CD4-positive, alpha-beta T cell treated with Interferon alpha-2 for 1 hour (primary cell): ENCODE results near the gene SORCS3.

ENCODE experiments used
- DNase-seq, 2 donors: peaks; one replicate each; pipeline ENCODE4 v3.0.0-alpha.2; 2020 to 2022

Gene SORCS3

DNA sequence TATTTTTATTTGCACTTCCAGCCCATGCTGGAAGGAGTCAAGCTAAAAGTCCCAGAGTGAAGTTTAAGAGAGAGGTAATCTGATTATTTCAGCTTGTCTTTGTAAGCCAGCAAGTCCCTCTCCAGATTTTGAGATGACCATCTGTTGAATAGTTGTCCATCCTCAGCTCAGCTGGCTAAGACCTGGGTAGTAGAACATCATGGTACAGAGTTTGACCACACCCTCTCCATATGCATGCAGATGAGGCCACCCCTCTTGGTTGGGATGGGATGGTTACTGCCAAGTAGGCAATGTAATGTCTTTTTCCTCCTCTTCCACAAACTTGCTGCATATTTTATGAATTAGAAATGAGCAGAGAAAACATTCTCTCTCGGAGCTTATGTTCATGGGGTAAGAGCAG lies 639.8 kb downstream of the SORCS3 start:
- DNase-seq = no peak

DNA sequence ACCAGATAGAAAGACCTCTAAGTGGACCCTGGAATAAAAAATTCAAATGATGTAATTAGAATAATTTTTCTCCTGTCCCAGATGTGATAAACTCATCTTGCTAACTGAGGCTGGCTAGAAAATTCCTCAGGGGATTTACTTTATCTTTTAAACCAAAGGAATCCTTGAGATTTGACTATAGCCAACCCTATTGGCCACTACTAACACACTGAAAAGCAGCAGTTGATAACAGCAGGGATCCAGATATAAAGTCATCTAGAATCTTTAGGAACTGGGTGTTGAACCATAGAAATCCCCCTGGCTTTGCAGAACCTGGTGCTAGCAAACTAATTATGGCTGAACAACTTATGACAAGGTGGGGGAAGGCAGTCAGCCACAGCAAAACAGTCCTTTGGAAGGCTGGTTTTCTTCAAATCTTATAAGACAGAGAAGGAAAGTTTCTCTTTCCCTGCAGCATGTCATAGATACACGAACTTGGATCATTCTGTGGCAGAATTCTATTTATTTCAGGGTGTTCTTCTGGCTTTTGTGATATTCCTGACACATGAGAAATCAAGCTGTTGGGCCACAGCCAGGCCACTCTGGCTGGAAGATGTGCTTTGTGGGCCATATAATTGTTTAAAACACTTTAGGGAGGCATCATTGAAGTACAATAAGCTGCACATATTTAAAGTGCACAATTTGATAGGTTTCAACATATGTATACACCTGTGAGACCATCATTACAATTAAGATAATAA lies 643.6 kb downstream of the SORCS3 start:
- no peak for DNase-seq

DNA sequence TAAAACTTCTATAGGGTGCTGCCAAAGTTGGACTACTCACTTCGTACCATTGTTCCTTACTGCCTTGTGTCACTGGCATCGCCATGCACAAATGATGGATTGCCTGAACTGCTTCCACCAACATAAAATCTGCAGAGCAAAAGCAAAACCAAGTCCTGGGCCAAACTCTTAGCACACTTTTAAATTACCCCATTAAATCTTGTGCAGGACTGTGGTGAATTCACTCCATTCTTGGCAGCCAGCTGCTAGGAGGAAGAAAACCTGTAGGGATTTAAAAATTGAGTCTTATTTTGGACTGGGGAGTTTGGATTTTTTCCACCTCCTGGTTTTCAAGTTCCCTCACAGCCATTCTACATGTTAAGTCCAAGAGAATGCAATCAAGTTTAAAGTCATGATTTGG lies 646.9 kb downstream of the SORCS3 start:
- DNase-seq = no peak

DNA sequence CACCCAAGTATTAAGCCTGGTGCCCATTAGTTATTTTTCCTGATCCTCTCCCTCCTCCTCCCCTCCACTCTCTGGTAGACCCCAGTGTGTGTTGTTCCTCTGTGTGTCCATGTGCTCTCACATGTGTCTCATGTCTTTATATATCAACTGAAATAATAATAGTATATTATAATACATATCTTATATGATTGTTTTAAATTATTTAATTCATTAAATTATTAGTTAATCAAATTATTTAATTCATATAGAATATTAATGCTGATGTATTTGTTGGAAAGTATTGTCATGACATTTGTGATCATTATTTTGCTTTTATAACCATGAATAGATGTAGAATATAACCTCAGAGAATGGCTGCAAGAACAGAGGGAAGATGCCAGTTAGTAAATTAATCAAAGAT lies 647.5 kb downstream of the SORCS3 start:
- no peak for DNase-seq

DNA sequence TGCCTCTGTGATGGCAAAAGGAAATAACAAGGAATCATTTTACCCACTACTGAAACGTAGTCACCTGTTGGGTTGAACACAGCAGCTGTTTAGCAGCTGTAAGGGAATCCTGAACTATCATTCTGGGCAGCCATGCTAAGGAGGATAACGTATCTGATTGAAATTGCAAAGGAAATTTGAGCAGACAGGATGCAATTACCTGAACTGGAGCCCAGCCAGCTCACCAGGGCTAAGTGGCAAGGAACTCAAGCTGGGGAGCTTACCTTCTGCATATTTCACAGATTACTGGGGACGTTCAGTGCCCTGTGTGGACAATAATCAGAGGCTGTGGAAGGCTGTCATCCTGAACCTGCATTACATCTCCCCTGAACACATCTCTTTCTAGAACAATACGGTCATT lies 650.5 kb downstream of the SORCS3 start:
- DNase-seq = no peak

DNA sequence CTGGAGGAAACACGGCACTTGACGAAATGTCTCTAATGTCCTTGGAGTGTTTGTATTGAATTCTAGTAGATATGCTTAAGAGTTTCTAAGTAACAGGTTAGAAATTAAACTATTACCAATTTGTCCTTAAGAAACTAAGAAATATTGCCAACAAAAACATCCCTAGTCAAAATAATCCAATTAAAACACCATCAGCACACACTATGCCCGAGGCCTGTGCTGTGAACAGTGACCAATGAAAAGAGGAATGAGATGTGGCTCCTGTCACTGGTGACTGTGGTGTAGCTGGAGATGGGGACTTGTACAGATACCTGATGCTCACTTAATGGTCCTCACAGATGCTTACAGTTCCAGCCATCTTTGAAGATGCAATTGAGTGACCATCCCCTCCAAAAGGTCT lies 651.1 kb downstream of the SORCS3 start:
- no peak for DNase-seq
